ENCODE results near the gene NTPCR.

The NTPCR gene

DNA sequence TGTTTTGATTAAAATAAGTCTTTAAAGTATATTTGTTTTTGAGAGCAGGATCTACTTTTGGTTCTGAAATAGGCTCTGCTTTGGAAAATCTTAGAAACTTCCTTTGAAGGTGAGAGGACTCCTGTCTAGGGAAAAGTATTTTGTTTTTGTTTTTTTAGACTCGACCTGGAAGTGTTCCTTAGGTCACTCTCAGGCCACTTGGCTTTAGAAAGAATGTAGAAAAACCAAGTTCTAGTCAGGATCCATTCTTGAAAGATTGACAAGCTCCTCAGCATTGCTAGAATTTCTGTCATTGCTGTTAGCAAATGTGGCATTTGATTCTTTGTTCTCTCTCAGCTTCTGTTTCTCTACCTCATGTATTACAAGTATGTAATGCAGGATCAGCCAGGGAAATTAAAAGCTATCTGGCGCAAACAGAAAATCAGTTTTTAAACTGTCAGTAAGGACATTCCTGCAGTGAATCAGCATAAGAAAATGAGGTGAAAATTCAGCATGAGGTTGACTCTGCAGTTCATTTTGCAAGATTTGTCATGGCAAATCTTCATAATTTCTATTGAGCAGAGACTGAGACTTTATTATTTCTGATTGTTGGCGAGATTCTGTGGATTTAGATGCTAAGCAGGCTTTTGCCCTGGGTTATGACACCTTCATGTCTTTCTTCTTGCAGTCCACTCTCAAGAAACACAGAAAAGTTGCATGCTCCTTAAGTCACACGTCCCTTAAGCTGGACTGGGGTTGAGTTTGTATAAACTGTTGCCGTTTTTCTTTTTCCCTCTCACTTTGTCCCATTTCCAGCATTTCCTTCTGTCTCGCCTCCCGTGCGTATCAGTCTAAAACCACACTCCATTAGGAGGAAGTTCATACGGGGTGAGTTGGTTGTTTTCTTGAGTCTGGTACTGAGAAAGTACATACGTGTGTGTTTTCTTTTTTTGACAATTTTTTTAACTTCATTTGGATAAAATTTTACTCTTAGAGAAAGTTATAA, 12.6 kb downstream of the NTPCR start:
- DNase-seq (ENCODE audit: low spot score): no peak

DNA sequence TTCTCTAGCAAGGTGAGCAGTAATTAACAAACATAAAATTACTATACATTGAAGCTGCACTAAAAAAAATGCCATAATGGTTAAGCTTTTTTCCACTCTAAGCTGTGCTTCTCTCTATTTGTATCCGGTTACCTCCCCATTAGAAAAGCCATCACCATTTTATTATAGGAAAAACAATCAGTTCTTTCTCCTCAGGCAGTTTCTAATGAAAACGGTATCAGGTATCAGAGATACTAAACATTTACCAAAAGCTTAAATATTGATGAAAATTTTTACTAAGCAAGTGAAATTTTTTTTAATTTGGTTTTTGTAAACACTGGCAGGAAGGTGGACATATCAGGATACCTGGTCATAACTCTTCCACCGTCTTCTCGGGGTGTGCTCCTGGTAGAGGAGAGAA, 14.2 kb downstream of the NTPCR start:
- DNase-seq (ENCODE audit: low spot score): no peak

DNA sequence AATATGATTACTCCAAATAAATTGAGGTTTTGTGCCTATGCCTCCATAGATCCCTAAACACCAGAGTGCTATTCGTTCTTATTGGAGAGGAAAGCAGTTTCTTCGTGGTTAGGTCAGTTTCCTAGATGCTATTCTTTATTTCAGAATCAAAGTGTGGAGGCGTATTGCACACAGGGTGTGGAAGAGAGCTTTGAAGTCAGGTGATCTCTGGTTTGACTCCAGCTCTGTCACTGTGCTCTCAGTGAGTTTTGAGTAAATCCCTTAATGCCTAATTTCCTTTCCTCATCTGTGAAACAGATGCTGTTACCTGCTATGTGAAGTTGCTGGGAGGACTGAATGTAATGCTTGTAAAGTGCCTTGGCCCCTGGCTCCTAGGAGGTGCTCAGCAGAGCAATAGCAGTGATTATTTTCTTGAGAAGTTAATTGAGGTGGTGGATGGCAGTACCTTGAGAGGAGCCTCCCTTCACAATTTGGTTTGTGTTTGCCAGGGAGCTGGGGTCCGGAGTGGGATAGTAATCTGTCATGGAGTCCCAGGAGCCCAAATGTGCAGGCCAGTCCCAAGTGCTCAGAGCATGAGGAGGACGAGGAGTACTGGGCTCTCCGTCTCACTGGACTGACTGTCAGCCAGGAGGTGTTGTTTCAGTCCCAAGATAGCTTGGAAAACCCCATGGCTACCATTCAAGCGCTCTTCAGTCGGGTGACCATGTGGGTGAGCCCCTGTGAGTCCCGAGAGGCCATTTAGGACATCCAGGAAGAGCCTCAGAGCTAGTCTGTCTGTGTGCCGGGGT, 14.9 kb downstream of the NTPCR start:
- DNase-seq (ENCODE audit: low spot score): no peak

DNA sequence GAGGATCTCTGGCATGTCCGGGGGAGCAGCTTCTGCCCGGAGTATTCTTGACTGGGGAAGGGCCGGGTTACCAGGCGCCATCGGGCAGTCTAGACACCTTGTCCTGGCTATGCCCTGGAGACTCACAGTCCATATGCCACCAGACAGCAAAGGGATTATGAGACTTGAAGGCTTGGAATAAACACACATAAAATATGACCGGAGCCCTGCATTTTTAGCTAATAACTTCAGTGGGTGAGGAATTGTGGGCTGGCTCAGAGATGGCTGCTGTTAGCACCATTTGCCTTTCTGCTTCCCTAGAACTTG, 15.5 kb downstream of the NTPCR start:
- no peak for DNase-seq (ENCODE audit: low spot score)

DNA sequence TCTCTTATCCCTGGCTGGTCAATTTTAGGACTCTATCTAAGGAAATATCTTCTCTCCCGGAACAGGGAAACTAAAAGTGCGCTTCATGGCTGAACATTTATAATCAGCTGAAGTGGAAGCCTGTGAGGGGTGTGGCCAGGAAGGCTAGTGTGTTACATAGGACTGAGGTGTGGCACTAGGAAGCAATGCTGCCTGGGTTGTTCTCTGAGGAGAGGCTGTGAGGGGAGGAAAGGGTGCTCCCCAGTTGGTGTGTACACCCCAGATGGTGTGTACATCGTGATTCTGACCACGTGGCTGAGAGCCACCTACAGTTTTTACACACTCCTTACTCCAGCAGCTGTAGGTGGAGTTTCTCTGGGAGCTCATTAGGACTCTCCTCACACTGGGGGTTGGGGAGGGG, 16.3 kb downstream of the NTPCR start:
- no peak for DNase-seq (ENCODE audit: low spot score)

- DNase-seq (ENCODE audit: low spot score): no peak
Observed at GRCh38 chr1:232968391-232968790, 18.0 kb downstream of the NTPCR start.

- no peak for DNase-seq (ENCODE audit: low spot score)
Observed at GRCh38 chr1:232968965-232969364, 18.6 kb downstream of the NTPCR start.

DNA sequence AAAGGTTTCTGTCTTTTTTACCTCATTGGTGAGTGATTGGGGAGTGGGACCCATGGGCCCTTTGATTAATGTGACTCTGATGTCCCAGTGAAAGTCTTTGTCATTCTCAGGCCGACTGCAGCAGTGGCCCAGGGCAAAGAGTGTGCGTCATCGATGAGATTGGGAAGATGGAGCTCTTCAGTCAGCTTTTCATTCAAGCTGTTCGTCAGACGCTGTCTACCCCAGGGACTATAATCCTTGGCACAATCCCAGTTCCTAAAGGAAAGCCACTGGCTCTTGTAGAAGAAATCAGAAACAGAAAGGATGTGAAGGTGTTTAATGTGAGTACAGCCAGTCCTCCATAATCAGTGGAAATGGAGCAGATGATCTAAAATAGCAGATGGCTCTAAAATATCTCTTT, 19.4 kb downstream of the NTPCR start:
- no peak for DNase-seq (ENCODE audit: low spot score)

GRCh38 chr1:232970508-232970907, 20.1 kb downstream of the NTPCR start:
- DNase-seq (ENCODE audit: low spot score): no peak

- DNase-seq (ENCODE audit: low spot score): no peak
Observed at GRCh38 chr1:232973652-232974611, 23.5 kb downstream of the NTPCR start.

GRCh38 chr1:232974971-232975370, 24.6 kb downstream of the NTPCR start:
- no peak for DNase-seq (ENCODE audit: low spot score)

GRCh38 chr1:232978091-232978634, 27.8 kb downstream of the NTPCR start:
- DNase-seq (ENCODE audit: low spot score): peak; percentile 25

GRCh38 chr1:232978815-232979214, 28.4 kb downstream of the NTPCR start:
- no peak for DNase-seq (ENCODE audit: low spot score)

DNA sequence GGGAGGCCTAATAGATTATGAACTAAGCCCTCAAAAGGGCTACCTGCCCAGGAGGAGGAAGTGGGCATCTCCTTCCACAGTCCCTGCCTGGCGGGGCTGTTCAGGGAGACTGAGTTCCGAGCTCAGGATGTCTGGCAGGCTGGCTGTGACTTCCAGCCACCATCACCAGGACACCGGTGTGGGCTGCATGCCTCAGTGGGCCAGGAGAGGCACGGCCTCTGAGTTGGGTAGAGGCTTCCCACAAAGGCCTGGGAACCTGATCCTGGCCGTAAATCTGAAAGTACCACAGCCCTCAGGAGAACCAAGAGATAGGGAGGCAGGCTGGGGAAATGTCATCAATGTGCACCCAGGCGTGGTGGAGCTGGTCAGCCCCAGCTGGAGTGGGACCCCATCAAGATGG, 29.1 kb downstream of the NTPCR start:
- no peak for DNase-seq (ENCODE audit: low spot score)

DNA sequence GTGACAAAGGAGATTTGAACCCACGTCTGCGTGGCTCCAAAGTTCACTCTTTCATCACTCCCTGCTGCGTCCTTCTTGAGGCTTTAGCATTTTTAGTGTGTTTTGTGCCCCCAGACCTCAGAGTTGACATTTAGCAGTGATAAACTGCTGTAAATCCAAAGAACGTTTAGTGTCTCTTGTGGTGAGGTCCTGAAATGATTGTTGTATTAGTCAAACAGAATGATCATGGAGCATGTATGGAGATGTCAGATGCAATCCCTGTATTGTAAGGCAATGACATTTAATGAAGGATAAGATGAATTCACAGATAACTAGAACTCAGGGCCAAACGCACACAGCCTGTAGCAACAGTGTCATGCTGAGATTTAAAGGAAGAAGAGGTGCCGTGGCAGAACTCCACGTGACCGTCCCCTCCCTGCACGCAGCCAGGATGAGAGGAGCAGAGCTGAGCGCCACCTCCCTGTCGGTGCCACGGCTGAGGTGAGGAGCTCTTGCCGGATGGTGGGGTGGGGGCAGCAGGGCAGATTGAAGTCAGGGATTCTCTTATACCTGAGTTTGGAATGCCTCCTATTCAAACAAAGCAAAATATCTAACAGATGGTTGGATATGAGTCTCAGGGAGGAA, 30.1 kb downstream of the NTPCR start:
- no peak for DNase-seq (ENCODE audit: low spot score)

- DNase-seq (ENCODE audit: low spot score): no peak
Observed at GRCh38 chr1:232980986-232981560, 30.7 kb downstream of the NTPCR start.

DNA sequence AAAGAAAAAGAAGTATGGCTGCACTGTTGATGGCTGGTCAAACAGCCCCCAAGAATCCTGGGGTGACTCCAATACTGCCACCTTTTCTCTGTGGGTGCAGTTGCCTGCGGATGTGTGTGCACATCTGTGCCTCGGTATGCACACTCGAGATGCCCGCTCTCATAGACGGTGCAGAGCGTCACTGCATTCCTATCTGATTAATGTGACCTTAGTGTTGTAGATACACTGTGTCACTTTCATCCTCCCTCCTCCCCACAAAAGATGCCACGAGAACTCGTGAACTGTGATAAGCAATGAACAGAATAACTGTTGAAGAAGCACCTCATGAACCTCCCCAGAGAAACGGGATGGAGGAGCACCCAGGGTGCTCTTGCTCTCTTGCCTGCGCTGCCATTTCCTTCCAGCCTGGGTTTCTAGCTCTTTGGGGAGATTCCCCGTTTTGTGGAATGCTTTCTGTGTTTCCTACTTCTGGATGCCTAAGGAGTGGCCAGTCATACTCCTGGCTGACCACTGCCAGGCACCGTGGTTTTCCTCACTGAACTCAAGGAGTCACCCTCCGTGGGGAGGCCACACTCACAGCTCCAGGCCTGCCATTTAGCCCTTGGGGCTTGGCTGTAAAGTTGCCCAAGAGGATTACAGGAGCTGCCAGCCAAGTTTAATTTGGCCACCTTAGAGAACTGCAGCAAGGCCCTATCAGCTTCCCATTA, 32.0 kb downstream of the NTPCR start:
- DNase-seq (ENCODE audit: low spot score): no peak

DNA sequence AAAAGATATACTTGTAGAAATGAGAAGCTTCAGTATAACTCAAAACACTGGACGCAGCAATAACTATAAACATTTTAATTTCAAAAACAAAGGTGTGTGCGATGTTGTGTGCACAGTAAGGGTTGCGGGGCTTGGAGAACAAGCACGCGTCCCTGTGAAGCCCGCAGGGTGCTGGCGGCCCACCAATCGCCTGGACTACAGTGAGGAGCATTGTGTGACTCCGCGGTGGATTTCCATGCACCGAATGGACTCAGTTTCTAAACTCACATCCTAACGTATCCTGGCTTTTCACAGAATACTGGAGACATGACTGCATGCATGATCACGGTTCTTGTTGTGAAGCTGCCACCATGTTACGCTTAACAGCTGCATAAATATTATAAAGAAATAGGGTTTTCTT, 33.0 kb downstream of the NTPCR start:
- DNase-seq (ENCODE audit: low spot score): no peak

- no peak for DNase-seq (ENCODE audit: low spot score)
Observed at GRCh38 chr1:232983817-232984567, 33.6 kb downstream of the NTPCR start.

All from germinal center (tissue), 1 donor.